ENCODE measurements around the gene F2RL2.

Gene F2RL2, protein sequence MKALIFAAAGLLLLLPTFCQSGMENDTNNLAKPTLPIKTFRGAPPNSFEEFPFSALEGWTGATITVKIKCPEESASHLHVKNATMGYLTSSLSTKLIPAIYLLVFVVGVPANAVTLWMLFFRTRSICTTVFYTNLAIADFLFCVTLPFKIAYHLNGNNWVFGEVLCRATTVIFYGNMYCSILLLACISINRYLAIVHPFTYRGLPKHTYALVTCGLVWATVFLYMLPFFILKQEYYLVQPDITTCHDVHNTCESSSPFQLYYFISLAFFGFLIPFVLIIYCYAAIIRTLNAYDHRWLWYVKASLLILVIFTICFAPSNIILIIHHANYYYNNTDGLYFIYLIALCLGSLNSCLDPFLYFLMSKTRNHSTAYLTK

DNA sequence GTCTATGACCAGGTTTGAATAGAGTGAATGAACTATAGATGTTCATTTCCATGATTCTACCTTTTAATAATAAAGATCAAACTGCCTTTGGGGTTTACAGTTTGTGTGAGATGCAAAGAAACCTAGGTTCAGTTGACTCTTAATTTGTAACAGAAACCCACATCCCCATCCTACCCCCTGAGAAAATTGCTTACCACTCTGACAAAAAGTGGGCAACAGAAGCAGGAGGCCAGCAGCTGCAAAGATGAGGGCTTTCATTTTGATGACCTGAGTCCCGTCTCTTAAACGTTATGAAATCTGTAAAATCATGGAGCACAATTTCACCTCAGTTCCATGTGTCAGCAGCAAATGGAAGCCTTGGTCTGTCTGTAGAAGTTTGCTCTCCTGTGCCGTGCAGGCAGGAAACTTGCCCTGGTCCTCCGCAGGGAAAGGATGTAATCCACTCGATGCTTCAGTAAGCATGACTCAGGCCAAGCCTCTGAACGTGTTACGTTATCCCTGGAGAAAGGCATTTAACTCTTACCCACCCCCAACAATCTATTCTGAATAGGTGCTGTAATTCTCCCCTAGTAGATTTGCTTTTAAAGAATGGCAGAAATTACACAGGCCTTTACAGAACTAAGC lies at the start of gene F2RL2:
Gene F2RL2, minus strand, starts transcription at position 431 of the 624 bp plus-strand sequence. Its CDS starts 173 bp downstream, at position 258.
- DNase-seq (ENCODE audit: low read depth in 3 of 3) = no peak

DNA sequence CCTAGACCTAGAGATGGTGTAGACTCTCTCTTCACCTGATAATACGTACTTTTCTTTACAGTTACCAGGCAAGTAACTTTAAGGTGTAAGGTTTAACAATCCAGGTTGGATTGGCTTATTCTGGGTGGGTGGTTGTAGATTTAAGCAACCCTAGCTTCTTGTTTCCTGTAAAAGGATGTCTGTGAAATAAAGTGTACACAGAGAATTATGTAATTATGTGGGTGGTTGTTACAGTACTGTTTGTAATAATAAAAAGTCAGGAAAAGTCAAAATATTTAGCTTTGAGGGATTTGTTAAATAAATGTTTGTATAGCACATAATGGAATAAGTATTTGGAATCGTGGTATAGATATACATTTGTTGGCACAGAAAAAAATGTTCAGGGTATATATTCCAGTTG lies 49.0 kb upstream of the F2RL2 start:
- DNase-seq (ENCODE audit: low read depth in 3 of 3) = no peak

DNA sequence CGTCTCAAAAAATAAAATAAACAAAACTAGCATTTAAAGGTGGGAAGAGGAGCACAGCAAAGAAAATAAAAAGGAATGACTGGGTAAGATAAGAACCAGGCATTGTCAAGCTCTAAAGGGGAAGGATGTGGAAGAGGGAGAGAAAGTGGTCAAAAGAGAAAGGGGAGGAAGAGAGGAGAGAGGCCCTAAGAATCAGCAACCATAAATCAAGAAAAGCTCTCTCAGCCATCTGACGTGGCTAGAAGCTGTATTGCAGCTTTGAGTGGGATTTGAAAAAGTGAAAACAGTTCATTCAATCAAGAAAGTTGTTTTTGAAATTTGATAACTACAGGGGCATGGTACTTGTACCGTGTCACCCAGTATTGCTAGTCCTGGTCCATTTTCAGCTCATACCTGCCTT lies 47.3 kb upstream of the F2RL2 start:
- no peak for DNase-seq (ENCODE audit: low read depth in 3 of 3)

DNA sequence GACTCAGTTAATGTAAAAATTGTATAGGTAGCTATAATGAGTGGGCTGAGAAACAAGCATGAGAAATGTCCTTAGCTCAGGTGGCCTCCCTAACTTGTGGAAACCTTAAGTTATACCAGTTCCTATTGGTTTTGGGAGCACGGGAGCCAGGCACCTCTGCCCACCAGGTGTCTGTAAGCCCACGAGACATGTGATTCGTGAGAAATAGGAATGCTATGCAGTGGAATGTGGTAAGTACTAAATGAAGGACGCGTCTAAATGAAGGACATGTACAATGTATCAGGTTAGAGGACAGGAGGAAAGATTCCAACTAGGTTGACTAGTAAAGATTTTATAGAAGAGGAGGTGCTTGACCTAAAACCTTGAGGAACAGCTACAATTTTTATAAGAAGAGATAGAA lies 46.0 kb upstream of the F2RL2 start:
- DNase-seq (ENCODE audit: low read depth in 3 of 3) = no peak

DNA sequence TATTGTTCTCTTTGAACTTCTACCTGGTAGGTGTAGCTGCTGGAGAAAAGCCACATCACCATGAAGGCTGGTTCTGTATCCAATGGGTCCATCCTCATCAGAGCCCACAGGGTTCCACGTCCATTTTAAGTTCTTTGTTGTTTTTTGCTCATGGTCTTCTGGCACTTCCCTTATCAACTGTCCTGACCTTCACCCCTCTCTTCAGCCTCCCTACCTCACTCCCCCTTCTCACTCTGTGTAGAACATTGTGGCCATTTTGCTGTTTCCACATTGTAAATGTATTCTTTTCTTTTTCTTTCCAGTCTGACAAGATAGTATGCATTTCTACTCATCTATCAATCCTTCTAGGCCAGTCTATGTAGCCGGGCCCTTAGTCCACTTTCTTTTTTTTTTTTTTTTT lies 44.3 kb upstream of the F2RL2 start:
- DNase-seq (ENCODE audit: low read depth in 3 of 3) = no peak

DNA sequence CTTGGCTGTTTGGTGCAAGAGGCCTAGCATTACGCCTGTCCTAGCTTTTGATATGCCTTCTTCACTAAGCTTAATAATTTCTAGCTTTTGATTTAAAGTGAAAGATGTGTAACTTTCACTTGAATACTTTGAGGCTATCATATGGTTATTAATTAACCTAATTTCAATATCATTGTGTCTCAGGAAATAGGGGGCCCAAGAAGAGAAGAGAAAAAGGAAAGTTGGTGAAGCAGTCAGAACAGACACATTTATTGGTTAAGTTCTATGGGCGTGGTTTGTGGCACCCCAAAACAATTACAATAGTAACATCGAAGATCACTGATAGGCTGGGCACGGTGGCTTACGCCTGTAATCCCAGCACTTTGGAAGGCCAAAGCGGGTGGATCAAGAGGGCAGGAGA lies 40.9 kb upstream of the F2RL2 start:
- no peak for DNase-seq (ENCODE audit: low read depth in 3 of 3)

DNA sequence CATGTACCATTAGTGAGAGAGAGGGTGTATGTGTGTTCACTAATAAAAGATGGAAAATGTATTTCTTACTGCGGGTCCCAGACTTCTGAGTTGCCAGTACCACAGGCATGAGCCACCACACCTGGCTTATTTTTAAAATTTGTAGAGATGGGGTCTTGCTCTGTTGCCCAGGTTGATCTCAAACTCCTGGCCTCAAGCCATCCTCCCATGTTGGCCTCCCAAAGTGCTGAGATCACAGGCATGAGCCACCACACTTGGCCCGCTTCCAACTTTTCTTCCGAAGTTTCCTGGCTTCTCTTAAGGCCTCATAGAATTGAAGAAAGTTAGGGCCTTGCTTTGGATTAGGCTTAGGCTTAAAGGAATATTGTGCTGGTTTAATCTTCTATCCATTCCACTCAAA lies 40.4 kb upstream of the F2RL2 start:
- DNase-seq (ENCODE audit: low read depth in 3 of 3) = no peak

DNA sequence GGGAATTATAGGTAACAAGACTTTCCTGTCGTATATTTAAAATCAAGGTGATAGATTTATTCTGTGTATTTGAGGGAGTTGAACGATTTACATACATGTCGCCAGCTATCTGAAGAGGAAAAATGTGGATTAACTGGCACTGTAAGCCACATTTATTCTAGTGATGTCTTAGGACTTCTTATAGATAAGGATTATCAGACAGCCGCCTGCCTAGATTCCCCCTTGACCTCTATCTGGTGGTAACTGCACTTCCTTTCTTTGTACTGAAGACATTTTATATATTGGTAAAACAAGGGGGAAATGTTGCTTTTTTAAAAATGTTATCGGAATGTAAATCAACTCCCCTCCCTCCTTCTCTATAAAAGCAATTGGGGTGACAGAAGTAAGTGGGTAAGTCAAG lies 39.3 kb upstream of the F2RL2 start:
- DNase-seq (ENCODE audit: low read depth in 3 of 3) = no peak

DNA sequence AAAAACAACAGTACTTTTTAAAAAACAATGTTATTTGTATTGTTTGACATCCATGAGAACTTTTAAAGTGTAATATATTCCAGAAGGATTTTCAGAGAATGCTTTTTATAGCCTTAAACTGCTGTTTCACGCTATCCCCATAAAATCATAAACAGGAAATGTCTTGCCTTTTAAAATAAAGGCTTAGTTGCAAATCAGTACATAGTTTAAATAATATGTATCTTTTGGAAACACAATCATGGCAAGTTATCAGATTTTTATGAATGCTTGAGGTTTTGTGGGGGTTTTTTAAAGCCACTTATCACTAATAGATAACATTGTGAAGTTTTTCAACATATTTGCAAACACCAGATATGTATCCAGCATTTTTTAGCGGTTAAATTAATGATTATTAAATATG lies 37.2 kb upstream of the F2RL2 start:
- no peak for DNase-seq (ENCODE audit: low read depth in 3 of 3)

DNA sequence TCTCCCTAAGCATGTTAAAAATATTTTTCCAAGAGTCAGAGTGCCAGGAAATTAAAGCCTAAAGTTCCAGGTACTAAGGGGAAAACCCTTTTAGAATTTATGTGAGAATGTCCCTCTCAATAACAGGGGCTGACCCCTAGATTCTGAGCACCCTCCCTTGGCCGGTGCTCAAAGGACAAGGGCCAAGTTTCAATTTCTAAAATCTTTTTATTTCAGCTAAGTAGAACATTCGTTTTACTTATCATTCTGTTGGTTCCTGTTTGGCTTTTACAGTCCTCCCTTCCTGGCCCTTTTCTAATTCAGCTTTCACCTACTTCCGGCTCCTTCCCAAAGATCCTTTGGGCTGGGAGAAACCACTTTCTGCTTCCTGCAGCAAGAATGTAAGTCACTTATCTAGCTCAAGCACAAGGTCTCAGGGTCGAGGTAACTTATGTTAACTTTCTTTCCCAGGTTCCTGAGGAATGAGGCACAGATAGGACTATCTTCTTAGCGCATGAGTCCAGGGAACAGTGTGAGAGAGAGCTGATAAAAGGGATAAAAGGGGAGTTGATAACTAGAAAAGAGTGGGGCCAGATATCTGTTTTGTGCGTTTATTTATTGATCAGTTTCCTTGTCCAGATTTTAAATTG lies 34.6 kb upstream of the F2RL2 start:
- DNase-seq (ENCODE audit: low read depth in 3 of 3) = no peak

DNA sequence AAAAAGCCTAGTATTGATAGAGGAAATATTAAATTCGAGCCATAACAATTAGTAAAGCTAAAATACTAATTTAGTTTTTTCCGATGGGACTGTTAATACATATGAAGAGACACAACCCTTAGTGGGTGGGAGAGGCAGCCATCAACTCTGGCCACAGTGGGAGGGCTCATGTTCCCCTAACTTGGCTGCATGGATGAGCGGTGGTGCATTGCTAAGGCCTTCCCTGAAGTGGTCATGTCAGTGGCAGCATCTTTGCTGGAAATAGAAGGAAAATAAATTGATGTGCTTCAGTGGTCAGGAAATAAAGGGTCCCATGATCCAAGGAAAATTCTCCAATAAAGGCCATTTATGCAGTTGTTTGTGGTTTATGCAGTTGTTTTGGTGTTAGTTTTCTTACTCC lies 33.9 kb upstream of the F2RL2 start:
- DNase-seq (ENCODE audit: low read depth in 3 of 3) = no peak

DNA sequence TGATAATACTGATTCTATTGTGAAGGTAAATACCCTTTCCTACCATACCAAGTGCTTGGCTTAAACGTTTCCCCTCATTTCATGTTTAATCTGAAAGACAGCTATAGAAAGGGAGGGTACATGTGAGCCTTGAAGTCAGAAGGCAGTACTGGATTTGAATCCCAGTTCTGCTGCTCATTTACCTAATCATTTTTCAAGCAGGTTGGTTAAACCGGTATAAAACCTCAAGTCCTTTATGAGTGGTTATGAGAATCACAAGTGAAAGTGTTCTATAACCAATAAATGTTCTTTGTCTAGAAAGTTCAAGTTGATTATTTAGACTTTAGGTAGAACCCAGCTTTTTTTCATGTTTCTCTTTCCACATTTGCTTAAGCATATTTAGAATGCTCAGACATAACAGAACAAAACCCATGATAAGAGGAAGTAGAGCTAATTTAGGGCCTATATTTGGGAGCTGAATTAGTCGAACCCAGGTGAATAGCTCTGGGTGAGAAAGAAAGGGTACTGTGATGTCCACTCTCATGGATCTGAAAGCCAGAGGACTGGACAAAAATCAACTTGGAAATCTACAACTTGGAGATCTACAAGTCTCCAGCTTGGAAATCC lies 29.7 kb upstream of the F2RL2 start:
- no peak for DNase-seq (ENCODE audit: low read depth in 3 of 3)

DNA sequence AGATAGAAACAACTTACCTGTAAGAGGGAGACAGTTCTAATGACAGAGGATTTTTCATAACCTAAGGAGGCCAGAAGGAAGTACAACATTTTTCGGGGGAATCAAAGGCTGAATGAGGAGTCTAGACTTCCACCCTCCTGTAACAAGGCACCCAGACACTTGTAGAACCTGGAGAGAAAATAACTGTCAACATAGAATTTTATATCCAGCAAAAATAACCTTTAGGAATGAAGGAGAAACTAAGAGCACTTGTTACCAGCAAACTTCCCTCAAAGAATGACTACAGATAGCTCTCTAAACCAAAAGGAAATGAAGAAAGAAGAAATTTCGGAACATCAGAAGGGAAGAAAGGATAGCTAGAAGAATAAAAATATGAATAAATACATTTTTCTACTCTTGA lies 25.9 kb upstream of the F2RL2 start:
- no peak for DNase-seq (ENCODE audit: low read depth in 3 of 3)

DNA sequence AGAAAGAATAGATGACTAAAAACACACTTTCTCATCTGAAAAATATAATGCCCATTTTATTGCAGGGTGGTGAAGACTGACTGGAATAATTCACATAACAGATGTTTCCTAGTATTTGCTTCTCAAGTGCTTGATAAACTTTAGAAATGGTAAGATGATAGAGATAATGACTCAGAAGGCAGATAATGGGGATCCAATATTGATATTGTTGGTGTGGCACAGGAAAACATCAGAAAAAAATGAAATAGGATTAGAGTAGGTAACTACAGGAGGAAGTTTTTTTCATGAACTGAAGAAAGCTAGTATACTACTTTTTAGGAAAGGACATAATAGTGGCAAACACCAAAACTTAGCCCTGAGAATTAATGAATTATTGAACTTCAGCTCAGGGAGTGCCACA lies 20.2 kb upstream of the F2RL2 start:
- no peak for DNase-seq (ENCODE audit: low read depth in 3 of 3)

DNA sequence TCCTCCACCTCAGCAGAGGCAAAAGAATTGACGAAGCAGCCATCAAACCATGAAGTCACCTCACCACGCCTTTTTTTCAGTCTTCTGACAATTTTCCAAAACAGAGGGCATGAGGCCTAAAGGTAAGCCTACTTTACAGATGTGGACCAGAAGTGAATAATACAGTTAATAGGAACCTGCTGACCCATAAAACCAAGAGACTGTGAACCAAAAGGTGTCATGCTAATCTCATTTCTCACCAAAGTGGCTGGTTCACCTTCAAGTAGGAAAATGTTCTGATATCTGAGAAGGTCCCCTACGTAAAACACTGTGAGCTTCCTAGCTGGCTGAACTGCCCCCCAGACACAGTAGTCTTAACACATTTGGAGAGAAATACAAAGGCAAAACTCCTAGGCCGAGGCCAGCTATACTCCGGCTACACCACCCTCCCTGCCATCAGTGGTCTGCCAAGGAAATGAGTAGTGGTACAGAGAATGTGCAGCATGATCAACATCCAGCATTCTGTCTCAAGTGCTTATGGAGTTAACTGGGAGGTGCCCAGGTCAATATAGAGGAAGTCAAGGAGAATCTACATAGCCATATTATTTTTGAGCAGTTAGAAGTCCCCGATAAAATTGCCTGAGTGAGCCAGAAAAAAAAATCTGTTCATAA lies 19.3 kb upstream of the F2RL2 start:
- no peak for DNase-seq (ENCODE audit: low read depth in 3 of 3)

DNA sequence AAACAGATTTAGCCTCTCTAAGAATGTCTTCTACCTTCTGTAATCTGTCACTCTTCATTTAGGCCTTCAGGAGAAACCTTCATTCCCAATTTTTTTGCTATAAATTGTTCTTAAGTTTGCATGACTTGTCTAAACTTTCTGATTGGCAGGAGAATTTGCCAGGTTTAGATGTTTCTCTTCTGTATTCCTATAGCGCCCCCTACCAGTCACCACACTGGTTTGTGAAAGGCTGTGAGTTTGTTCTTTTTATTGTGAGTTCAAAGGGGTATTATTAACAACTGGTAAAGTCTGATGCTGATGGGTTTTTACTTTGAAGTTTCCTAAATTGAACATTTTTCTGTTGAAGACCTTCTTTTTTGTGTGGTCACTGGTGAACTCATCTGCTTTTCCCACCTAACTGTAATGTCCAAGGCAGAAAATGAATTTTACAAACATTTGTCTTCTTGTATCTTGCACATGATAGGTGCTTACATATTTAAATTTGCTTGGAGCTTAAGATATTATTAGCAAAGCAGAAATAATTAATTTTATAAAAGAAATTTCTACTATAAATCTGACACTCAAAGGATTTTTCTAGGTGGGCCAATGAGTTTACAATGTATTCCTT lies 18.4 kb upstream of the F2RL2 start:
- peak; percentile 38 to 55 (median 43) for DNase-seq (ENCODE audit: low read depth in 3 of 3)

DNA sequence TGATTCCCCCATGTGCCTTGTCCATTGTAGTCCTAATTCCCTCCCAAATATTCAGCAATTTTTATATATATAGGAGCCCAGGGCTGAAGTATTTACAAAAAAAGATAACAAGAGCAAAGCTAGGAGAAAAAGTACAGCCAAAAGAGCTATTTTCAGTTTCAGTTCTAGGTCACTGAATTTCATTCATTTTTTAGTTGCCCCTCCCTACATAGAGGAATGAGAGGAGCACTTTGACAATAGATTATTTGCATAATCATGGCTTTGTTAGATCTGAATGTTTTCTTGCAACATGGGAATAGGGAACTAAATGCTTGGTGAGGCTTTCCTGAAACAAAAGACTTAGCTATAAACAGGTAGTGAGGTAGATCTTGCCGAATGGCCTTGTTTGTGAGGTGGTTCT lies 15.3 kb upstream of the F2RL2 start:
- DNase-seq (ENCODE audit: low read depth in 3 of 3) = no peak

DNA sequence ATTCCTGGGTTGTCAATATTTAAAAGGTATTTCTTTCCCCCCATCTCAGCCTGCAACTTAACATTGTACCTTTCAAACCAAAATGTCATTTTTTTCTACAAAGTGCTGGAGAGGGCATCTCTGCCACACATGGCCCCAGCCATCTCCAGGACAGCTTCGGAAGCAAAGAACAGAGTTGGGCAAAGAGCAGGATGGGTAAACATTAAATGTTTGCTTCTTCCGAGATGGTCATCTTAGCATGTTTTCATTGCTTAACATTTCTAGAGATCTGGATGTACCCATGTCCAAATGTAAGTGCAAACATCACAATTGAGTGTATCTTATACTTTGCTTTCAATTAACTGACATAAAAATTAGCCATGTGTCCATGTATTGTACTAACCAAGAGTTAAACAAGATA lies 14.3 kb upstream of the F2RL2 start:
- no peak for DNase-seq (ENCODE audit: low read depth in 3 of 3)

DNA sequence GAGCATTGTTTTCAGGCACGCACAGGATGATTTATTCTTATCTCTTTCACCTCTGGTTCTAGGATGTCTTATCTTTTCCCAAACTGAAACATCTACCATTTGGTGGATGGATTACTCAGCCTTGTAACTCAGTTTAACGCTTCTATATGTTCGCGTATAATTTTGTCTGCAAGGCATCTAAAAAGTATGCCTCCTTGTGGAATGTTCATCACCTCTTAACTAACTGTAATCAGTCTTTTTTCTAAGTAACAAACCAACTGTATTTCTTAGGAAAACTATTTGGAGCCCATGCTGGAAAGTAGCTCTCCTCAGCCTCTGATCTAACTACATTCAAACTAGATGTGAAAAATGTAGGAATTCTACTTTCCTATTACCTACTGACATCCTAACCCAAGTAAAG lies 11.5 kb upstream of the F2RL2 start:
- DNase-seq (ENCODE audit: low read depth in 3 of 3) = no peak

DNA sequence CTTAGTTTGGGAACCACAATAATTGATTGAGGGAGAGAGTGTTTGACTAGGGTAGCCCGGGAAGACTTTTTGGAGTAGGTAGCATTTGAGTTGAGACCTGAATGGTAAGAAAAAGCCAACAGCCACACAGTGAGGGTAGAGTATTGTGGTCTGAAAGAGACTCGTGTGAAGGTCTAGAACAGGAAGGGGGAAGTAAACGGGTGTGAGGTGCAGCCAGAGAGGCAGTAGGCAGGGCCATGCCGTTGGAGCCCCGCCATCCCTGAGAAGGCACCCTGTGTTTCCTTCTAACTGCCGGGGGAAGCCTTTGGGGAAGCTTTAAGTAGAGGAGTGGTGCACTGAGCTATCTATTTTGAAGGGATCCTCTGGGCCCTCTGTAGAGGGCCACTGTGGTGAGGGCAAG lies 3.5 kb upstream of the F2RL2 start:
- DNase-seq (ENCODE audit: low read depth in 3 of 3) = no peak

DNA sequence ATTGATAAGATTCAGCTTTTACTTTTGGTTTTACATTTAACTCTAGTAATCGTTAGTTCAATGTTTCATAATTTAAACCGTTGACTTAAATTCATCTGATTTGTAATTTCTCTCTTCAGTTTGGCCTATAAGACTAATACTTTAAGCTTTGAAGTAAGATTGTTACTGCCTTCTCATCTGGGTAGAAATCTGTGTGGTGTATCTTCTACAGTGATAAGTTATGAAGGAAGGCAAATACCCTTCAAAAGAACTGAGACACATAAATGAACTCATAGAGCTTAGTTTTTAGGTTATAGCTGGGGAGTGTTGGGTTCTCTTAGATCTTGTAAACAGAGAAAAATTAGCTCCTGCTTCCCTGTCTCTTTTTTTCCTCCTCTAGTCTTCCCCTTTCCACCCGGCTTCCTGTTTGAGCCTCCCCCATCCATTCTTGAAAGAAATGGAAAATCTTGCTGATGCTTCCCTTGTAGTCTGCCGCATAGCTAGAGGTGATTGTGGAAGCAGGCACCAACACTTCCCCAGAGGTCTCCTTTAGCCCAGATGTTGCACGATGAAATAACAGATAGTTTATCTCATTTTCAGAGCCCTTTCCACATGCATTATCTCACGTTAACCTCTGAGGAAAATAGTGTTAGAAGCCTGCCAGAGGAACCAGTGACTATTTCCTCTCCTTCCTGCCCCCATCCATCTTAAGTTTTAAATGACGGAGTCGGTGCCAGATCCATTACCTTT lies 2.0 kb upstream of the F2RL2 start:
- no peak for DNase-seq (ENCODE audit: low read depth in 3 of 3)

Data from stimulated activated CD4-positive, alpha-beta T cell treated with anti-CD3 and anti-CD28 coated beads, TNF-alpha, amount 100 ng/mL, for 24 hours (primary cell).